ENCODE measurements around the gene MLEC.

DNA sequence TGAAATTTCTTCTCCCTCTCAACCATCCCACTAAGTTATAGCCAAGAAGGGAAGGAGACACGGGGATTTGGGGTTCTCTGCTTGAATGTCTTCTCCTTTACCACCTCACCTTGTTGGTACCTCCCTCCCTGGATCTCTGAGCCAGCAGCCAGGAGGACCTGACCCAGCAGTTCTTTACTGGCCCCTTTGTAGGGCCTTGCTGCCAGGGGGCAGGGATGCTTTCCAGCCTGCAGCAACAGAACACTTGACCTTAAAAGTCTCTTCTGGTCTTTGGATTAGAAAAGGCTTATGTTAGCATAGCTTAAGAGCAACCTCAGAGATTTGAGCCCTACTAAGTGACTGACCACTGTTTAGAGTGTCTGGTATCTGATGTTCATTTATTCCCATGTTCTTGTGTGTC lies 10.4 kb downstream of the MLEC start:
- TF ChIP-seq, protein P1, sequence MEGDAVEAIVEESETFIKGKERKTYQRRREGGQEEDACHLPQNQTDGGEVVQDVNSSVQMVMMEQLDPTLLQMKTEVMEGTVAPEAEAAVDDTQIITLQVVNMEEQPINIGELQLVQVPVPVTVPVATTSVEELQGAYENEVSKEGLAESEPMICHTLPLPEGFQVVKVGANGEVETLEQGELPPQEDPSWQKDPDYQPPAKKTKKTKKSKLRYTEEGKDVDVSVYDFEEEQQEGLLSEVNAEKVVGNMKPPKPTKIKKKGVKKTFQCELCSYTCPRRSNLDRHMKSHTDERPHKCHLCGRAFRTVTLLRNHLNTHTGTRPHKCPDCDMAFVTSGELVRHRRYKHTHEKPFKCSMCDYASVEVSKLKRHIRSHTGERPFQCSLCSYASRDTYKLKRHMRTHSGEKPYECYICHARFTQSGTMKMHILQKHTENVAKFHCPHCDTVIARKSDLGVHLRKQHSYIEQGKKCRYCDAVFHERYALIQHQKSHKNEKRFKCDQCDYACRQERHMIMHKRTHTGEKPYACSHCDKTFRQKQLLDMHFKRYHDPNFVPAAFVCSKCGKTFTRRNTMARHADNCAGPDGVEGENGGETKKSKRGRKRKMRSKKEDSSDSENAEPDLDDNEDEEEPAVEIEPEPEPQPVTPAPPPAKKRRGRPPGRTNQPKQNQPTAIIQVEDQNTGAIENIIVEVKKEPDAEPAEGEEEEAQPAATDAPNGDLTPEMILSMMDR (IDR thresholded peaks at IDR 0.05; ENCODE audit: low read depth, low read length, poor library complexity, severe bottlenecking): no peak
- TF ChIP-seq EZH2phosphoT487 (IDR thresholded peaks at IDR 0.05; ENCODE audit: borderline replicate concordance, low read length): no peak
